SK-N-SH treated with all-trans-retinoic acid at 6 μM for 48 hours (cell line): ENCODE measurements around the gene BRAT1.

ENCODE experiments used
- ARNTL ChIP-seq: fragments of 450-650 bp; formaldehyde crosslinking; IDR thresholded peaks from 2 replicates; pipeline ENCODE4 v1.5.0; 2020; ENCODE audit warnings: low read depth, mild to moderate bottlenecking, moderate library complexity, borderline replicate concordance
- CSDC2 ChIP-seq: fragments of 250-450 bp; sonication (Bioruptor Pico); IDR thresholded peaks from 2 replicates; pipeline ENCODE4 v1.5.0; 2020; ENCODE audit warnings: mild to moderate bottlenecking, moderate library complexity
- ESRRG ChIP-seq: fragments of 250-450 bp; sonication (Bioruptor Pico); IDR thresholded peaks from 2 replicates; pipeline ENCODE4 v1.6.1; 2021; ENCODE audit warnings: mild to moderate bottlenecking
- OSR1 ChIP-seq: fragments of 250-450 bp; sonication (Bioruptor Pico); IDR thresholded peaks from 2 replicates; pipeline ENCODE4 v1.8.0; 2022; ENCODE audit warnings: moderate library complexity, mild to moderate bottlenecking, inconsistent platforms
- TSHZ2 ChIP-seq: fragments of 250-450 bp; sonication (Bioruptor Pico); IDR thresholded peaks from 2 replicates; pipeline ENCODE4 v1.5.0; 2020; ENCODE audit warnings: mild to moderate bottlenecking, moderate library complexity
- ZFP30 ChIP-seq: fragments of 450-650 bp; formaldehyde crosslinking; IDR thresholded peaks from 2 replicates; pipeline ENCODE4 v1.5.0; 2022; ENCODE audit warnings: mild to moderate bottlenecking, moderate library complexity

- no peak for TF ChIP-seq ZFP30 (CRISPR knock-in tag)
- TF ChIP-seq ESRRG (CRISPR knock-in tag): no peak
- TF ChIP-seq TSHZ2: no peak
- no peak for TF ChIP-seq ARNTL (CRISPR knock-in tag)
- no peak for TF ChIP-seq CSDC2 (CRISPR knock-in tag)
- TF ChIP-seq OSR1 (CRISPR knock-in tag): no peak
Observed at GRCh38 chr7:2523461-2523936, 31.8 kb downstream of the BRAT1 start.
